OCI-M2 (cell line): ENCODE data around the gene PRTN3.
"Not testable (repeated sequence)": the region's sequence is repeated elsewhere in the genome, so short reads cannot be mapped to it uniquely, and the experiment has no call there.

ENCODE experiments used
- DNase-seq: peaks from one replicate; lab custom pipeline; 2025; ENCODE audit not compliant: unreplicated experiment; lab: John Stamatoyannopoulos, UW

PRTN3 gene

DNA sequence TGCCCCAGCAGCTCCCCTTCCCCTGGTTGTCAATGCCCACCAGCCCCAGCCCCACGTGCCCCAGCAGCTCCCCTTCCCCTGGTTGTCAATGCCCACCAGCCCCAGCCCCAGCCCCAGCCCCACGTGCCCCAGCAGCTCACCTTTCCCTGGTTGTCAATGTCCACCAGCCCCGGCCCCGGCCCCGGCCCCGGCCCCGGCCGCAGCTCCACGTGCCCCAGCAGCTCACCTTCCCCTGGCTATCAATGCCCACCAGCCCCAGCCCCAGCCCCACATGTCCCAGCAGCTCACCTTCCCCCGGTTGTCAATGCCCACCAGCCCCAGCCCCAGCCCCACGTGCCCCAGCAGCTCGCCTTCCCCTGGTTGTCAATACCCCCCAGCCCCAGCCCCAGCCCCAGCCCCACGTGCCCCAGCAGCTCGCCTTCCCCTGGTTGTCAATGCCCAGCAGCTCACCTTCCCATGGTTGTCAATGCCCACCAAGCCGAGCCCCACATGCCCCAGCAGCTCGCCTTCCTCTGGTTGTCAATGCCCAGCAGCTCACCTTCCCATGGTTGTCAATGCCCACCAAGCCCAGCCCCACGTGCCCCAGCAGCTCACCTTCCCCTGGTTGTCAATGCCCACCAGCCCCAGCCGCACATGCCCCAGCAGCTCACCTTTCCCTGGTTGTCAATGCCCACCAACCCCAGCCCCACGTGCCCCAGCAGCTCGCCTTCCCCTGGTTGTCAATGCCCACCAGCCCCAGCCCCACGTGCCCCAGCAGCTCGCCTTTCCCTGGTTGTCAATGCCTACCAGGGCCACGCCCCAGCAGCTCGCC lies 38.2 kb downstream of the PRTN3 start:
- not testable (repeated sequence) for DNase-seq

DNA sequence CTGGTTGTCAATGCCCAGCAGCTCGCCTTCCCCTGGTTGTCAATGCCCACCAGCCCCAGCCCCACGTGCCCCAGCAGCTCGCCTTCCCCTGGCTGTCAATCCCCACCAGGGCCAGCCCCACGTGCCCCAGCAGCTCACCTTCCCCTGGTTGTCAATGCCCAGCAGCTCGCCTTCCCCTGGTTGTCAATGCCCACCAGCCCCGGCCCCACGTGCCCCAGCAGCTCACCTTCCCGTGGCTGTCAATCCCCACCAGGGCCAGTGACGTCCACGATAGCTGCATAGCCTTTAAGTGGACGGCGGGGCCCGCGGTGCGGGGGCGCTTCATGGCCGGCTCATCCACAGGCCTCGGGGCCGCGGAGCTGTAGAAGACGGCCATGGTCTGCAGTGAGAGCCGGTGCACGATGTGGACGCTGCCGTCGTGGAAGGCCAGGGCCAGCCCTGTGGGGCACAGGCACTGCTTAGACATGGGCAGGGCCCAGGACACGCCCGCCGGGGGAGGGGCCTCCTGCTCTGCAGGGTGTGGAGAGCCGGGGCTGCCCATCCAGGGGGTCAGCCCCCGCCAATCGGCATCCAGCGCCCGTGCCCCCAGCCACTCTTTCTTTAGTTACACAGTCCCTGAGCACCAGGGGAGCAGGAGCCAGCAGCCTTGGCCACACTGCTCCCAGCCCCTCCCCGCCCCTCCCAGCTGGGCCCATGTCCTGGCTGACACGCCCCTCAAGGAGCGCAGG lies 39.1 kb downstream of the PRTN3 start:
- no peak for DNase-seq

DNA sequence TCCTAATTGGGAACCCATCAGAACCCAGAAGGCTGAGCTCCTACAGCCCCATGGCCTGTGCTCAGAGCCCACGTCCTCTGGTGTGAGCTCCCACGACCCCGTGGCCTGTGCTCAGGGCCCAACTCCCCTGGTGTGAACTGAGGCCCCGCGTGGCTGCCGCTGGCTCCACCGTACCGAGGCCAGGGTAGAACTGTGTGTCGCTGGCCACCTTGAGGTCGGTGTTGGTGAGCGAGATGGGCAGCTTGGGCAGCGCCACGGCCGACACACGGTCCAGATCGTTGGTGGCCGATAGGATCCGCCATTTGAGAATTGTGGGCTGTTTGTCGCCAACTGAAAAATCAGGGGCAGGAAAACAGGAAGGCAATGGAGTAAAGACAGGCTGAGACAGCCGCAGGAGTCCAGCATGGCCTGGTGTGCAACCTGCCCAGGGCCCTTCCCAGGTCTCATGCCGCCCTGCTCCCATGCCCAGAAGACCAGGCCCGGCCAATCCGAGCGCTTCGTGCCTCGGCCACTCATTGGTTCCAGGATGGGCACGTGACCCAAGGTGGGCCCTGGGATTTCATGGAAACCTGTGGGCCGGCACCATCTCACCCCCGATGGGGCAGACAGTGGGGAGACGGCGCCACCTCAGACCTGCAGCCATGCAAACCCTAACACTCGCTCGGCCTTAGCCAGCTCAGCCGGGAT lies 40.7 kb downstream of the PRTN3 start:
- no peak for DNase-seq

DNA sequence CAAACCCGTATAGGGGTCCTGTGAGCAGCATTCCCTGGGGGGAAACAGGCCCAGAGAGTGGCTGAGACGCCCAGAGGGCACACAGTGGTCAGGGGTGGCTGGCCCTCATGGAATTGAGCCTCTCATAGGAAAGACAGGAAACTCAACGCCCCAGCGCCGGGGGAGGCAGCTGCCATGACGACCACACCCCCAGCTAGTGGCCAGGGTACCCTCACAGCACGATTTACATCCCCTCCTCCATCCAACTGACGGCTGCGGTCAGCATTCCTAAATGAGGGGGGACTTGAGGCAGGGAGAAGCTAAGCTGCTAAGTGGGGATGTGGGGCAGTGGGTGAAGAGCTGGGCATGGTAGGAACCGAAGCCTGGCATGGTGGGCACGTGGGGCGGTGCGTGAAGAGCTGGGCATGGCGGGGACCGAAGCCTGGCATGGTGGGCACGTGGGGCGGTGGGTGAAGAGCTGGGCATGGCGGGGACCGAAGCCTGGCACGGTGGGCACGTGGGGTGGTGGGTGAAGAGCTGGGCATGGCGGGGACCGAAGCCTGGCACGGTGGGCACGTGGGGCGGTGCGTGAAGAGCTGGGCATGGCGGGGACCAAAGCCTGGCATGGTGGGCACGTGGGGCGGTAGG lies 42.2 kb downstream of the PRTN3 start:
- DNase-seq = no peak

DNA sequence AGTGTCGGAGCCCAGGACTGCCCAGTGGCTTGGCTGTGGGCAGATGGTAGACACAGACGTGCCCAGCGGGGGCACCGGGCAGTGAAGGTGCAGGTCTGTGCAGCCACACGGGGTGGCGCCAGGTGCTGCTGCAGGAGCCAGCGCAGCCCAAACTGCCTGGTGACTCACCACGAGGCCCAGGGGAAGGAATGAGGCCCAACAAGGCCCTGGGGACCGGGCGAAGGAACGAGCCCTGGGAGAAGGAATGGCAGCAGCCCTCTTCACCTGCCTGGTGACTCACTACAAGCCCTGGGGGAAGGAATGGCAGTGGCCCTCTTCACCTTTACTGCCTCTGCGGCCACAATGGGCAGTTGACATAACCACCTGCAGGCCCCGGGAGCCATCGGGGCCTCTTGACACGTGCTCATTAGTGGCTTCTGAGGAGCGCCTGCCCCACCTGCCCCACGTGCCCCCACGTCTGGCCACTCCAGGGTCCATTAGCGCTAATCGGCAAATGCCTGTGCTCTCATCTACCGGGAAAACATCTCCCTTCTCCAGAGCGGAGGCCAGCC lies 42.9 kb downstream of the PRTN3 start:
- no peak for DNase-seq

DNA sequence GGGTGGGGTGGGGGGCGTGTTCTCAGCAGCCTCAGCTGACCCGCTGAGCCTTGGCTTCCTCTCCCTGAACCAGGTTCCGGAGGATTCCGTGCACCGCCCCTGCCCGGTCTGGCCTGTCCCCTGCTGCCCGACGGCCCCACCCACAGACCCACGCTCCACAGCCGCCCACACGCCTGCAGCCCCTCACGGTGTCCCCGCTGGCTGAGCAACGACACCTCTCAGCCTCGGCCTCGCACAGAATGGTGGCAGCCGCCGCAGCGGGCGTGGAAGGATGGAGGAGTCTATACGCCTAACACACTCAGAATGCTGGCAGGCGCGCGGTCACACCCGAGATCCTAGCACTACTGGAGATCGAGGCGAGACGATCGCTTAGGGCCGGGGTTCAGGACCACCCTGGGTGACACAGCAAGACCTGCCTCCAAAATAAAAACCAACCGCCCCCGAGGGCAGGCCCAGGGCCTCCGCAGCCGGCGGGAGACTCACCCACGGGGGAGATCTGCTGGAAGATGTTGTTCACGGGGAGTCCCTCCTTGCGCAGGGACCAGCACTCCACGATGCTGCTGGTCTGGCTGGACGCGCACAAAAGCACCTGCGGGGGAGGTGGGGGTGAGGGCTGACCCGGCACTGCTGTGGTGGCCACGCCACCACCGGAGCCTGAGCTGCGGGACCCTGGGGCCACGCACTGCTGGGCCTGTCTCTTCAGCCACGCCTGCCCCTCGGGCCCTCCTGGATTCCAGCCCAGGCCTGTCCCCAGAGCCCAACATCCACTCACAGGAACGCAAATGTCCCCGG lies 43.8 kb downstream of the PRTN3 start:
- no peak for DNase-seq

DNA sequence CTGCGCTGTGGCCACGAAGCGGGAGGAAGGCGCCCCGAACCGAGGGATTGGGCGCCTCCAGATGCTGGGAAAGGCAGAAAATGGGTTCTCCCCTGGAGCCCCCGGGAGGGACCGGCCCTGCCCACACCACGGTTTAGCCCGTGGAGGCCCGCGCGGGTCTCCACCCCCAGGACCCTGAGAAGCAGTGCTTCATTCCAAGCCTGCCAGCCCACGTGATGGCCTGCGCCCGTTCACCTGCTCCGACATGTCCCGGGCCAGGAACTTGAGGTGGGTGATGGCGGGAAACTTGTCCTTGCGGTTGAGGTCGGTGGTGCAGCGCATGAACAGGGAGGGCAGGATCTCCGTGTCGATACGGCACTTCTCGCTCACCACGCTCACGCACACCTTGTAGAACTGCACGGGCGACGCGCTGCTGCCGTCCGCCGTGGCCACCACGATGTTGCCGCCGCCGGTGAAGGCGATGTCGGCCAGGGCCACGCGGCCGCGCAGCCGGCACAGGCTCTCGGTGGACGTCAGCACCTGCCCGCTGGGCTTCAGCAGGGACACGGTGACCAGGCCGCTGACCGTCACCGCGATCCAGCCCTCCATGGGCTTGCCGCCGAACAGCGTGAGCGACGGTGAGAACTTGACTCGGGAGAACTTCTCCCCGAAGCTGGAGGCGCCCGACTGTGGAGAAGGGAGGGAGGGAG lies 44.9 kb downstream of the PRTN3 start:
- no peak for DNase-seq

DNA sequence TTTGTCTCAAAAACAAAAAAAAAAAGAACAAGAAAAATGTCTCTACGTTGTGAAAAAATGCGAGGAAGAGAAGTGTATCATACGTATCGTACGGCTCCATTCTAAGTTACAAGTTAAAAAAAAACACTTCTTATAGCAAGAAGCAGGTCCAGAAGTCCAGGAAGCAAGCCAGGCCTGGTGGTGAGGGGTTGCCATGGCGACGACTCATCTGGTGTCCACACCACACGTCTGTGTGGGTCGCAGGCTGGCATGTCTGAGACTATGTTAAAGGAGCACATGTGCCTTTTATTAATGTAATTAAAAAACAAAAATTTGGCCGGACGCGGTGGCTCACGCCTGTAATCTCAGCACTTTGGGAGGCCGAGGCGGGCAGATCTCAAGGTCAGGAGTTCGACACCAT lies 46.3 kb downstream of the PRTN3 start:
- DNase-seq = no peak

DNA sequence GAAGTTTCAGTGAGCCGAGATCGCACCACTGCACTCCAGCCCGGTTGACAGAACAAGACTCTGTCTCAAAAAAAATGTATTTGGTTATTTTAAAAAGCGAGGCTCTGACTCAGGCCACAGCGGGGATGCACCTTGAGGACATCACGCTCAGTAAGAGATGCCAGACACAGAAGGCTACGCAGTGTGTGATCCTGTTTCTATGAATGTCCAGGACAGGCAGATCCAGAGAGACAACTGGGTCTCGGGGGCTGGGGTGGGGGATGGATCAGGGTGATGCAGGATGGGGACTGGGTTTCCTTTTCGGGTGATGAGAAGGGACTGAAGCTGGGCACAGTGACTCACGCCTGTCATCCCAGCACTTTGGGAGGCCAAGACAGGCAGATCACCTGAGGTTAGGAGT lies 46.8 kb downstream of the PRTN3 start:
- no peak for DNase-seq

DNA sequence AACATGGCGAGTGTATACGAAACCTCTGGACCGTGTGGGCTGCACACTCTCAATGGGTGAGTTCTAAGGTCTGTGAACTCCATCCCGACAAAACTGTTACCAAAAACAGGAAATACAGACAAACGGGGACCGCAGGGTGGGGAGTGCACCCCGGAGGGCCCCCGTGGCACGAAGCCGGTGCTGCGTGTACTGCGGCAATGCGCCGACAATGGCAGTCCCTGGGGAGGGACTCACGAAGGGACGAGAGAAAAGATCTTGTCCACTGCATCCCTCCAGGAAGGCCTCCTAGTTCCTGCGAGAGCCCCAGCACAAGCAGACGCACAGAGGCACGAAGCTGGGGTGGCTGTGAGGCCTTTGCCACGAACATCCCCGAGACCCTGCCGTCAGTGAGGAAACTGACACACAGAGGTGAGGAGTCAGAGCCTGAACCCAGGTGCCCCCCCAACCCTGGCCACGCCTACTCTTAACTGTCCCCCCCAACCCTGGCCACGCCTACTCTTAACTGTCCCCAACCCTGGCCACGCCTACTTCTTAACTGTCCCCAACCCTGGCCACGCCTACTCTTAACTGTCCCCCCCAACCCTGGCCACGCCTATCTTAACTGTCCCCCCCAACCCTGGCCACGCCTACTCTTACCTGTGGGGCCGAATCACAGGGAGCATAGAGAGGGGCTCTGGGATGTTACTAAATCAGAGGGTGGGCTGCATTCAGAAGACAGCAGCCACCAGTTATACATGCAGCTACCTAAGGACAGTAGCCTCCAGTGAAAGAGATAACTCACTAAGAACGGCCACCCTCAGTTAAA lies 48.0 kb downstream of the PRTN3 start:
- DNase-seq = no peak

DNA sequence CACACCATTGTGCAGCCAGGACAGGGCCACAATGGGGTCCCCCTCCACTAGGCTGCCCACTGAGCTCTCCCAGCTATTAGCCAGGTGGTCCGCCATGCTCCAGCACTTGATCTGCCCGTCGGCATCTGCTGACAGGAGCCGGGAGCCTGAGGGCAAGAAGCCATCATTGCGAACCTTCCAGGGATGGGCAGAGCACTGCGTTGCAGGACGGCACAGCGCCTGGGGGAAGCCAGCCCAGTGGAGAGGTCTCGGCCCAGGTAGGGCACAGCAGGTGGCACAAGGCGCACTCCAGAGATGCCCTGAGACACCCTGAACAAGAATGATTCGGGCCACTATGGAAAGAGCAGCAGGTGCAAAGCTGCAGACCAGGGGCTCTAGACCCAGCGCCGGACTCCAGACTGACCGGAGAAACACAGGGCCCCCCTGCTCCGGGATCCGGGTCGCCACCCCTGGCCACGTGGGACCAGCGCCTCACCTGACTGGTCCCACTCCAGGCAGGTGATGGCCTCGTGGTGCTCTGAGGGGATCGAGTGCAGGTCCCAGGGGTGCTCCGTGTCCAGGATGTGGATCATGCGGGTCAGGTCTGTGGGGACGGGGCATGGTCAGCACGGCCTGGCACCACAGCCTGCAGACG lies 49.0 kb downstream of the PRTN3 start:
- DNase-seq = no peak

DNA sequence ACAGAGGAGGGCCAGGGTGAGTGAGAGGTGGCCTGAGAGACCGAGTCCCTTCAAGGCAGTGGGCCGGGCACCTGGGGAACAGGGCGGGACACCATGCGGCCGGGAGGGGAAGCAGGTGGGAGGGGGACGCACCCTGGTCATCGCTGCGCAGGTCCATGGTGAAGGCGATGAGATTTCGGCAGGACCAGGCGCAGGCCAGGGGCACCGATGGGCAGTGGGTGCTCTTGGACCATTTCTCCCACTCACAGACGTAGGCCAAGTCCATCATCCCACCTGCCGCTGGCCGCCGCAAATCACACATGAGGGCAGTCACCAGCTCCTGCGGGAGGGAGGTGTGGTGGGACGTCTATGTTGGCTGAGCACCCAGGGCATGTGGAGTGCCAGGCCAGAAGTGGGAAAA lies 50.0 kb downstream of the PRTN3 start:
- DNase-seq = no peak

DNA sequence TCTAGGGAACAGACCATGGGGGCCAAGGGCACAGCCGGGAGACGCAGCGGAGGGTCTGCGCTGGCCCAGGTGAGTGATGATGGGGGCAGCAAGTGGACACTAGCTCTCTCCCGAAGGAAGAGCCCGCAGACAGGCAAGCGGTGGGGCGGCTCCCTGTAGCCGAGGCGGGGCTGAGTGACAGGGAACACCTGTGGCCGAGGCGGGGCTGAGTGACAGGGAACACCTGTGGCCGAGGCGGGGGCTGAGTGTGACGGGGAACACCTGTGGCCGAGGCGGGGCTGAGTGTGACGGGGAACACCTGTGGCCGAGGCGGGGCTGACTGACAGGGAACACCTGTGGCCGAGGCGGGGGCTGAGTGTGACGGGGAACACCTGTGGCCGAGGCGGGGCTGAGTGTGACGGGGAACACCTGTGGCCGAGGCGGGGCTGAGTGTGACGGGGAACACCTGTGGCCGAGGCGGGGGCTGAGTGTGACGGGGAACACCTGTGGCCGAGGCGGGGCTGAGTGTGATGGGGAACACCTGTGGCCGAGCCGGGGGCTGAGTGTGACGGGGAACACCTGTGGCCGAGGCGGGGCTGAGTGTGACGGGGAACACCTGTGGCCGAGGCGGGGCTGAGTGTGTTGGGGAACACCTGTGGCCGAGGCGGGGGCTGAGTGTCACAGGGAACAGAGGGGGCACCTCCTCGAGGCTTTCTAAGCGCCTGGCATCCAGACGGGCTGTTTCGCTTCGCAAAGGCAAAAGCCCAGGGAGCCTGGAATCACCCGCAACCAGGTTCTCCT lies 50.8 kb downstream of the PRTN3 start:
- not testable (repeated sequence) for DNase-seq

DNA sequence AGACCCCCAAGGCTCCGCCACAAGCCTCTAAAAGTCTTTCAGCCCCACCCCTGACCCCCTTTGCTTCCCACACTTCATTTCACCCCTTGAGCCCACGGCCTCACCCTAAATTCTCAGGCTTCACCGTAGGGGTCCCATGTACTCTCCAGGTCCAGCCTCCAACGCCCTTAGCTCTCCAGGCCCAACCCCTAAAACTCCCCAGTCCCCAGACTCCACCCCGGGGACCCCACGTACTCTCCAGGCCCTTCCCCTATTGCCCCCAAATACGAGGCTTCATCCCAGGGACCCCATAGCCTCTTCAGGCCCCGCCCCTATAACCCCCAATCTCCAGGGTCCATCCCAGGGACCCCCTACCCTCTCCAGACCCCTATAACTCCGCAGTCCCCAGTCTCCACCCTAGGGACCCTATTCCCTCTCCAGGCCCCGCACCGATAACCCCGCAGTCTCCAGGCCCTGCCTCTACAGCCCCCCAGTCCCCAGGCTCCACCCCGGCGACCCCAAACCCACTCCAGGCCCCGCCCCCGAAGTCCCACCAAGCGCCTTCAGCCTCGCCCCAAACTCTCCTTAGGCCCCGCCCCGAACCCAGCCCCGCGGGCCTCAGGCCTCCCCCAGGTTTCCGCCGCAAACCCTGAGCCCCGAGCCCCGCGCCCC lies 51.6 kb downstream of the PRTN3 start:
- no peak for DNase-seq

DNA sequence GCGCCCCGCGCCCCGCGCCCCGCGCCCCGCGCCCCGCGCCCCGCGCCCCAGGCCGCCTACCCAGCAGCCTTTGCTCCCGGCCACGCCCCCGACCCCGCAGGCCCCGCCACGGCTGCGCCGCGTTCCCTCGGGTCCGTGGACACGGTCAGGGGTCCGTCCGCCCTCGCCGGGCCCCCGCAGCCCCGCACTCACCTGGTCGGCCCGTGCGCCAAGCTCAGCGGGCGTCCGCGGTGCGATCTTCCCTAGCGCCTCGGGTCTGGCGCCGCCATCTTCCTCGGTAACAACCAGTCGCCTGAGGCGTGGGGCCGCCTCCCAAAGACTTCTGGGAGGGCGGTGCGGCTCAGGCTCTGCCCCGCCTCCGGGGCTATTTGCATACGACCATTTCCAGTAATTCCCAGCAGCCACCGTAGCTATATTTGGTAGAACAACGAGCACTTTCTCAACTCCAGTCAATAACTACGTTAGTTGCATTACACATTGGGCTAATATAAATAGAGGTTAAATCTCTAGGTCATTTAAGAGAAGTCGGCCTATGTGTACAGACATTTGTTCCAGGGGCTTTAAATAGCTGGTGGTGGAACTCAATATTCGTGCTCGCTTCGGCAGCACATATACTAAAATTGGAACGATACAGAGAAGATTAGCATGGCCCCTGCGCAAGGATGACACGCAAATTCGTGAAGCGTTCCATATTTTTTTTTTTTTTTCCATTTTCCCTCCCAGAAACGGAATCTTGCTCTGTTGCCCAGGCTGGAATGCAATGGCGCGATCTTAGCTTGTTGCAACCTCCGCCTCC lies 52.3 kb downstream of the PRTN3 start, which contains the start of the genes MED16 and RNU6-9:
Gene MED16, minus strand, starts transcription at position 294 of the 796 bp plus-strand sequence. CDS start 2,056 bp downstream, outside the sequence.
Gene RNU6-9, plus strand, starts transcription at position 591 of the 796 bp plus-strand sequence.
- peak; percentile 66 for DNase-seq

DNA sequence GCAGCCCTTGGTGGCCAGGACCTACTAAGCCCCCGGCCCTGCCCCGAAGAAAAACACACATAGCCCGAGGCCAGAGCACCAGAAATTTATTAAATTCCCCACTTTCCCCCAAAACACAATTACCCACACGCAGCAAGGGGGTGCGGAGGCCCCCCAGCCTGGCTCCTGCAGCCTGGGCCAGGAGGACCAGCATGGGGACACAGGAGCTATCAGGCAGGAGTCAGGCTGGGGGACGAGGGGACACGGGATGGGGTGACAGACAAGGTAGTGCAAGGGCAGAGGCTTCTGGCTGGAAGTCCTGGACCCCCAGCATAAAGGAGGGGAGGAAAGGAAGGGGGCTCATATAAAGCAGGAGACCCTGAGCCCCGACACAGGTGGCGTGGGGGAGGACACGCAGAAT lies 55.6 kb downstream of the PRTN3 start:
- no peak for DNase-seq
